ENCODE data around the gene AP5S1. TPM values are rescaled to one million over a fixed set of nuclear protein-coding genes. Genes with fewer than 3 reads are reported as not detected.

The AP5S1 gene
- total and polyA plus RNA-seq, 10 donors, result 5.3 to 19.0 (median 13.7) TPM

DNA sequence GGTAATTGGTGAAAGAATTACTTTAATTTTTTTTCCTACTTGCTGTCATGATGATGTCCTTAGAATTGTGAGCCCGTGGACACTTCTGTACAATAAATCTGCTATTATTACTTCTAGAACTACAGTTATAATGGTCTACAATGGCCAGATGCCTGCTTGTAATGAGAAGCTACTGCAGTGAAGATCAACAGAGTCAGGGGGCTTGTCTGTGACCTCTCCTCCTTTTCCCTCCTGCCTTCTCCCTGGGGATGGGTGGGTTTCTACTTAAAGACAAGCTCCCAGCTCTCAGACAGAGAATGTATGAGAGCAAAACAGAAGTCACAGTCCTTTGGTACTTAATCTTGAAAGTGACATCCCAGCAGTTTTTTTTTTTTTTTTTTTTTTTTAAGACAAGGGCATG, 55.7 kb downstream of the AP5S1 start:
- no peaks in the 10 kb centered on the region for H3K27me3 ChIP-seq (replicated peaks in 1 of 7)
- H3K4me1 ChIP-seq, result peaks cover 0 to 31% (median 8%) of the 10 kb centered on the region in 6 donors
- intact Hi-C loops (cut with DNase I; ENCODE audit: low total_unique reads), result no loop called here
- DNase-seq, result no peak
- no peak overlapping the region for H3K27ac ChIP-seq
- TF ChIP-seq, protein P1, sequence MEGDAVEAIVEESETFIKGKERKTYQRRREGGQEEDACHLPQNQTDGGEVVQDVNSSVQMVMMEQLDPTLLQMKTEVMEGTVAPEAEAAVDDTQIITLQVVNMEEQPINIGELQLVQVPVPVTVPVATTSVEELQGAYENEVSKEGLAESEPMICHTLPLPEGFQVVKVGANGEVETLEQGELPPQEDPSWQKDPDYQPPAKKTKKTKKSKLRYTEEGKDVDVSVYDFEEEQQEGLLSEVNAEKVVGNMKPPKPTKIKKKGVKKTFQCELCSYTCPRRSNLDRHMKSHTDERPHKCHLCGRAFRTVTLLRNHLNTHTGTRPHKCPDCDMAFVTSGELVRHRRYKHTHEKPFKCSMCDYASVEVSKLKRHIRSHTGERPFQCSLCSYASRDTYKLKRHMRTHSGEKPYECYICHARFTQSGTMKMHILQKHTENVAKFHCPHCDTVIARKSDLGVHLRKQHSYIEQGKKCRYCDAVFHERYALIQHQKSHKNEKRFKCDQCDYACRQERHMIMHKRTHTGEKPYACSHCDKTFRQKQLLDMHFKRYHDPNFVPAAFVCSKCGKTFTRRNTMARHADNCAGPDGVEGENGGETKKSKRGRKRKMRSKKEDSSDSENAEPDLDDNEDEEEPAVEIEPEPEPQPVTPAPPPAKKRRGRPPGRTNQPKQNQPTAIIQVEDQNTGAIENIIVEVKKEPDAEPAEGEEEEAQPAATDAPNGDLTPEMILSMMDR (IDR thresholded peaks at IDR 0.05 in 8 of 11, conservative IDR thresholded peaks at IDR 0.05 in 3 of 11), result no peak
- TF ChIP-seq POLR2A (IDR thresholded peaks at IDR 0.05) (no peak), POLR2AphosphoS5 (IDR thresholded peaks at IDR 0.05) (no peak)
- 57 to 74% (median 69%) methylated on average over 1 of the region's 1 CpG for WGBS, 5 donors
- no peak overlapping the region for H3K4me3 ChIP-seq
- peaks cover 4 to 45% (median 22%) of the 10 kb centered on the region in 6 donors for H3K36me3 ChIP-seq
- no peaks in the 10 kb centered on the region for H3K9me3 ChIP-seq

DNA sequence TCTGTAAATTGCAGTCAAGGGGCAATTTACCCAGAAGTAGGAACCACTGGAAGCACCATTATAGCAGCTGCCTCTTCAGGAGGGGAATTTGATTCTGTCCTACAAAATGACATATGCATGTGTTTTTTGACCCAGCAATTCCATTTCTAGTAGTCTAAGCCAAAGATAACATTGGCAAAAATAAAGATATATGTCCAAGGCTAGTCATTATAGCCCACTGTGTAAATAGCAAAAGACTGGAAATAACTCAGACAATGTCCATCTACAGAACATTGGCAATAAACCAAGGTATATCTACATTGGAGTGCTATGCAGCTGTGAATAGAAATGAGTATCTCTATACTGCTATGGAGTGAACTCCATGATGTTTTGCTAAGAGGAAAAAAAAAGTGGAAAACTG, 56.3 kb downstream of the AP5S1 start:
- H3K27ac ChIP-seq, result no peak overlapping the region
- intact Hi-C loops (cut with DNase I; ENCODE audit: low total_unique reads), result no loop called here
- peaks cover 0 to 39% (median 15%) of the 10 kb centered on the region in 6 donors for H3K36me3 ChIP-seq
- DNase-seq, result no peak
- peaks cover 0 to 31% (median 8%) of the 10 kb centered on the region in 6 donors for H3K4me1 ChIP-seq
- H3K27me3 ChIP-seq (replicated peaks in 1 of 7), result no peaks in the 10 kb centered on the region
- TF ChIP-seq, protein P1 (IDR thresholded peaks at IDR 0.05 in 8 of 11, conservative IDR thresholded peaks at IDR 0.05 in 3 of 11), result no peak
- TF ChIP-seq POLR2A (IDR thresholded peaks at IDR 0.05) (no peak), POLR2AphosphoS5 (IDR thresholded peaks at IDR 0.05) (no peak)
- H3K9me3 ChIP-seq, result no peaks in the 10 kb centered on the region
- H3K4me3 ChIP-seq, result no peak overlapping the region

Other genes with a start within 250 kb of the AP5S1 start
- not detected for gene GFRA4, start 157.1 kb upstream of the AP5S1 start, total RNA-seq
- not detected for gene GFRA4, start 157.1 kb upstream of the AP5S1 start, polyA plus RNA-seq
- 10 to 100 TPM in 3 of 7 donors, 1 to 10 TPM in 4; 4.0 to 10.7 (median 9.1) TPM for gene ADAM33, start 138.5 kb upstream of the AP5S1 start, total RNA-seq
- 10 to 100 TPM in 1 of 3 donors, 1 to 10 TPM in 2; 5.9 to 31.6 (median 9.5) TPM for gene ADAM33, start 138.5 kb upstream of the AP5S1 start, polyA plus RNA-seq
- gene SIGLEC1, start 107.9 kb upstream of the AP5S1 start, total RNA-seq, result 10 to 100 TPM in 5 of 7 donors, 1 to 10 TPM in 2; 3.0 to 50.2 (median 21.9) TPM
- 10 to 100 TPM in 2 of 3 donors, 1 to 10 TPM in 1; 8.1 to 18.4 (median 11.0) TPM for gene SIGLEC1, start 107.9 kb upstream of the AP5S1 start, polyA plus RNA-seq
- 10 to 100 TPM; 12.6 to 74.0 (median 29.9) TPM for gene HSPA12B, start 87.9 kb upstream of the AP5S1 start, total RNA-seq
- 10 to 100 TPM in 2 of 3 donors, 1 to 10 TPM in 1; 5.7 to 41.6 (median 21.3) TPM for gene HSPA12B, start 87.9 kb upstream of the AP5S1 start, polyA plus RNA-seq
- 10 to 100 TPM; 29.4 to 42.4 (median 35.1) TPM for gene ADISSP, start 52.8 kb upstream of the AP5S1 start, total RNA-seq
- gene ADISSP, start 52.8 kb upstream of the AP5S1 start, polyA plus RNA-seq, result 10 to 100 TPM; 31.3 to 55.5 (median 36.8) TPM
- not detected for gene SPEF1, start 39.1 kb upstream of the AP5S1 start, total RNA-seq
- under 1 TPM in 2 of 3 donors, not detected in 1; 0.06 to 0.11 TPM for gene SPEF1, start 39.1 kb upstream of the AP5S1 start, polyA plus RNA-seq
- gene CENPB, start 33.8 kb upstream of the AP5S1 start, total RNA-seq, result 10 to 100 TPM; 41.8 to 84.7 (median 57.9) TPM
- gene CENPB, start 33.8 kb upstream of the AP5S1 start, polyA plus RNA-seq, result 10 to 100 TPM; 24.8 to 56.9 (median 29.3) TPM
- gene CDC25B, start 24.2 kb upstream of the AP5S1 start, total RNA-seq, result 10 to 100 TPM; 48.3 to 67.7 (median 55.1) TPM
- gene CDC25B, start 24.2 kb upstream of the AP5S1 start, polyA plus RNA-seq, result 10 to 100 TPM; 22.8 to 45.8 (median 42.9) TPM
- 10 to 100 TPM; 27.2 to 45.0 (median 41.0) TPM for gene MAVS, start 26.3 kb downstream of the AP5S1 start, total RNA-seq
- 10 to 100 TPM in 1 of 3 donors, 1 to 10 TPM in 2; 4.1 to 18.5 (median 5.2) TPM for gene MAVS, start 26.3 kb downstream of the AP5S1 start, polyA plus RNA-seq
- 10 to 100 TPM; 45.5 to 74.4 (median 67.9) TPM for gene PANK2, start 68.8 kb downstream of the AP5S1 start, total RNA-seq
- 10 to 100 TPM; 23.0 to 36.2 (median 32.3) TPM for gene PANK2, start 68.8 kb downstream of the AP5S1 start, polyA plus RNA-seq
- 10 to 100 TPM; 22.0 to 46.8 (median 30.7) TPM for gene RNF24, start 195.0 kb downstream of the AP5S1 start, total RNA-seq
- gene RNF24, start 195.0 kb downstream of the AP5S1 start, polyA plus RNA-seq, result 1 to 10 TPM; 1.1 to 3.8 (median 1.8) TPM

All from spleen (tissue), 11 donors.